Prostate gland (tissue), 2 donors: ENCODE measurements around the gene OR10C1.

Experiments used
- POLR2A ChIP-seq: fragments of 450-650 bp; IDR thresholded peaks from one replicate; pipeline ENCODE4 v1.6.1; 2016; ENCODE audit warnings: antibody characterized with exemption, mild to moderate bottlenecking
- TF ChIP-seq, protein P1 (sequence below), 4 experiments: fragments of 200-600 bp in 2 of 4; fragments of 450-650 bp in 2 of 4; sonication (generic) in 2 of 4; IDR thresholded peaks; 1 replicate in 3 of 4; 2 replicates in 1 of 4; pipeline ENCODE4 v1.5.1; 2016 to 2019; ENCODE audit warnings: antibody characterized with exemption in 4 of 4, mild to moderate bottlenecking in 2 of 4, moderate library complexity in 2 of 4

- TF ChIP-seq, protein P1, sequence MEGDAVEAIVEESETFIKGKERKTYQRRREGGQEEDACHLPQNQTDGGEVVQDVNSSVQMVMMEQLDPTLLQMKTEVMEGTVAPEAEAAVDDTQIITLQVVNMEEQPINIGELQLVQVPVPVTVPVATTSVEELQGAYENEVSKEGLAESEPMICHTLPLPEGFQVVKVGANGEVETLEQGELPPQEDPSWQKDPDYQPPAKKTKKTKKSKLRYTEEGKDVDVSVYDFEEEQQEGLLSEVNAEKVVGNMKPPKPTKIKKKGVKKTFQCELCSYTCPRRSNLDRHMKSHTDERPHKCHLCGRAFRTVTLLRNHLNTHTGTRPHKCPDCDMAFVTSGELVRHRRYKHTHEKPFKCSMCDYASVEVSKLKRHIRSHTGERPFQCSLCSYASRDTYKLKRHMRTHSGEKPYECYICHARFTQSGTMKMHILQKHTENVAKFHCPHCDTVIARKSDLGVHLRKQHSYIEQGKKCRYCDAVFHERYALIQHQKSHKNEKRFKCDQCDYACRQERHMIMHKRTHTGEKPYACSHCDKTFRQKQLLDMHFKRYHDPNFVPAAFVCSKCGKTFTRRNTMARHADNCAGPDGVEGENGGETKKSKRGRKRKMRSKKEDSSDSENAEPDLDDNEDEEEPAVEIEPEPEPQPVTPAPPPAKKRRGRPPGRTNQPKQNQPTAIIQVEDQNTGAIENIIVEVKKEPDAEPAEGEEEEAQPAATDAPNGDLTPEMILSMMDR (IDR thresholded peaks at IDR 0.05) = no peak
- no peak for TF ChIP-seq POLR2A
Observed at GRCh38 chr6:29483735-29484134, 44.6 kb downstream of the OR10C1 start.
